Left kidney (tissue), 2 donors: ENCODE data around the gene TAS2R19. TPM values are rescaled to one million over a fixed set of nuclear protein-coding genes. Genes with fewer than 3 reads are reported as not detected.

Source experiments
- DNase-seq: peaks from one replicate; pipeline ENCODE4 v3.0.0-alpha.2; 2013
- polyA plus RNA-seq: library from polyadenylated mRNA; unstranded; fragments of 120-200 nt; gene quantifications from one replicate; pipeline ENCODE4 v1.2.1, GENCODE V29; 2013; ENCODE audit not compliant: insufficient read length

Gene TAS2R19
- polyA plus RNA-seq, 1 donor = 1.9 TPM

DNA sequence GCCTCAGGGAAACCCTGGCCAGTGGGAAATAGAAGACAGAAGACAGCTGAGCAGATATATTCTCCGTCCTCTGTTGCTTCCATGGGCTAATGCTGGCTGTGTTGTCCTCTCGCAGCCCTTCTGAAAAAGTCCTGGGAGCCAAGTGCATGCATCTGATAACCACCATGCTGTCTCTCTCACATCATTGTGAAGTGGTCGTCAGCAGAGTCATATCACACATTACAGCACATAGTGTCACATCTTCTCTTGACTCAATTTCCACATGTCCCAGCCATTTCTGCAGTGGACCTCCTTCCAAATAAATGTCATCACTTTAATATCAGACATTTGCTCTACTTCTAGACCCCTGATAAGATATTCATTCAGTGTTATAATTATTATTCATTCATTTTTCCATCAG, 28.1 kb downstream of the TAS2R19 start:
- no peak for DNase-seq

GRCh38 chr12:10989107-10989506, 33.3 kb downstream of the TAS2R19 start:
- DNase-seq = no peak

DNA sequence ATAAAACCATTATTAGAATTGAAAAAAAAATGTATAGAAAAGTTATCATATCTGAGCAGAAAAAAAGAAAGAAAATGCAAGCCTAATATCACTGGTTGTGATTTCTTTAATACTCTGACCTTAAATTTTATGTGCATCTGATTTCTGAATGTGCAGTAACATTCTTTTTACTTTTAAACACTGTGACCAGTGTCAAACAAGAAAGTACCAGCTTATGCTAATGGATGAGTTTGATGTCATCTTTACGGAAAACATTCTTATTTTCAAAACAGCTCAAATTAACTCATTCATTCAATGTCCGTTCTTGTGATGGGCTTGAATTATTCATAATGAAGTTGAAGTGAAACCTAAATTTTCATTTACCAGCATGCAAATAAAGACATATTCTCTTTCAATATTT, 35.6 kb downstream of the TAS2R19 start, which contains the start of gene TAS2R50:
TAS2R50 (minus strand) TSS at position 101 of the 400 bp plus-strand sequence; CDS start at position 49, 52 bp downstream.
- DNase-seq = no peak

GRCh38 chr12:10982244-10982643, 40.2 kb downstream of the TAS2R19 start:
- DNase-seq = no peak

- DNase-seq = no peak
Measured at GRCh38 chr12:10974965-10975364, 47.5 kb downstream of the TAS2R19 start.

Other genes starting within 250 kb of the TAS2R19 start
- gene TAS2R7, start 220.0 kb downstream of the TAS2R19 start, polyA plus RNA-seq = not detected
- gene TAS2R8, start 215.3 kb downstream of the TAS2R19 start, polyA plus RNA-seq = not detected
- not detected for gene TAS2R9, start 212.5 kb downstream of the TAS2R19 start, polyA plus RNA-seq
- 4.4 TPM for gene TAS2R10, start 196.3 kb downstream of the TAS2R19 start, polyA plus RNA-seq
- 10.7 TPM for gene PRR4, start 173.1 kb downstream of the TAS2R19 start, polyA plus RNA-seq
- 14.6 TPM for gene PRH1, start 138.4 kb downstream of the TAS2R19 start, polyA plus RNA-seq
- gene TAS2R13, start 113.1 kb downstream of the TAS2R19 start, polyA plus RNA-seq = 0.12 TPM
- 0.50 TPM for gene PRH2, start 93.4 kb downstream of the TAS2R19 start, polyA plus RNA-seq
- gene TAS2R14, start 83.4 kb downstream of the TAS2R19 start, polyA plus RNA-seq = 5.3 TPM
- gene TAS2R50, start 35.7 kb downstream of the TAS2R19 start, polyA plus RNA-seq = 0.18 TPM
- gene TAS2R20, start 24.3 kb downstream of the TAS2R19 start, polyA plus RNA-seq = 3.2 TPM
- 2.2 TPM for gene TAS2R31, start 8.8 kb upstream of the TAS2R19 start, polyA plus RNA-seq
- not detected for gene TAS2R46, start 39.7 kb upstream of the TAS2R19 start, polyA plus RNA-seq
- gene TAS2R43, start 69.7 kb upstream of the TAS2R19 start, polyA plus RNA-seq = 0.63 TPM
- 0.52 TPM for gene TAS2R30, start 112.0 kb upstream of the TAS2R19 start, polyA plus RNA-seq
- 17.1 TPM for gene SMIM10L1, start 148.6 kb upstream of the TAS2R19 start, polyA plus RNA-seq
- not detected for gene TAS2R42, start 164.3 kb upstream of the TAS2R19 start, polyA plus RNA-seq
- not detected for gene PRB3, start 247.1 kb upstream of the TAS2R19 start, polyA plus RNA-seq